ENCODE results near the gene ZDHHC13. TPM values are rescaled to one million over a fixed set of nuclear protein-coding genes. Genes with fewer than 3 reads are reported as not detected.

Gene ZDHHC13
- total RNA-seq, 1 experiment from 2014 or later = 20.9 TPM

- peaks cover 26% of the 10 kb centered on the region for H3K4me1 Mint-ChIP-seq
- ATAC-seq (no peak), DNase-seq (ENCODE audit: low spot score) (no peak)
- TF ChIP-seq IRF1 (CRISPR knock-in tag; IDR thresholded peaks at IDR 0.05) (no peak), CREM (CRISPR knock-in tag; IDR thresholded peaks at IDR 0.05) (no peak), FOXP1 (CRISPR knock-in tag; IDR thresholded peaks at IDR 0.05; ENCODE audit: borderline replicate concordance) (no peak), FOXJ3 (CRISPR knock-in tag; IDR thresholded peaks at IDR 0.05; ENCODE audit: borderline replicate concordance) (no peak), RELA (CRISPR knock-in tag; IDR thresholded peaks at IDR 0.05; ENCODE audit: borderline replicate concordance) (no peak), TCF7 (CRISPR knock-in tag; IDR thresholded peaks at IDR 0.05; ENCODE audit: low read depth) (no peak), ZNF219 (CRISPR knock-in tag; IDR thresholded peaks at IDR 0.05; ENCODE audit: borderline replicate concordance) (no peak), ESRRA (CRISPR knock-in tag; IDR thresholded peaks at IDR 0.05; ENCODE audit: borderline replicate concordance) (no peak), TEAD1 (CRISPR knock-in tag; IDR thresholded peaks at IDR 0.05) (no peak), CBFB (CRISPR knock-in tag; IDR thresholded peaks at IDR 0.05; ENCODE audit: low read depth) (no peak), ZSCAN18 (CRISPR knock-in tag; IDR thresholded peaks at IDR 0.05) (no peak), TEAD4 (CRISPR knock-in tag; IDR thresholded peaks at IDR 0.05) (no peak), ZBTB43 (CRISPR knock-in tag; IDR thresholded peaks at IDR 0.05) (no peak), ZNF317 (CRISPR knock-in tag; IDR thresholded peaks at IDR 0.05; ENCODE audit: borderline replicate concordance, low read depth) (no peak), RORB (CRISPR knock-in tag; IDR thresholded peaks at IDR 0.05) (no peak), KAT7 (CRISPR knock-in tag; IDR thresholded peaks at IDR 0.05; ENCODE audit: borderline replicate concordance) (no peak), ZNF281 (CRISPR knock-in tag; IDR thresholded peaks at IDR 0.05) (no peak)
- no peak overlapping the region for H3K4me3 Mint-ChIP-seq
- no peak overlapping the region for H3K27ac Mint-ChIP-seq
- no peaks in the 10 kb centered on the region for H3K27me3 Mint-ChIP-seq (ENCODE audit: low read depth)
- H3K36me3 Mint-ChIP-seq = no peaks in the 10 kb centered on the region
- ChIA-PET POLR2A (no interaction called here), CTCF (interaction anchor here (0.7 to 2.4 kb wide), 7 partner anchors 12 to 485 kb away, joined by 3 to 17 read pairs (median 5); partner anchors contain the start of genes MRGPRX2 and ZDHHC13)
- peaks cover 8% of the 10 kb centered on the region for H3K9me3 Mint-ChIP-seq
Observed at GRCh38 chr11:19072464-19072863, 44.5 kb upstream of the ZDHHC13 start.

GRCh38 chr11:19073454-19074415, 43.2 kb upstream of the ZDHHC13 start:
- Mint-ChIP-seq H3K4me1 (peaks cover 26% of the 10 kb centered on the region), H3K27me3 (ENCODE audit: low read depth) (no peaks in the 10 kb centered on the region), H3K9me3 (peaks cover 1% of the 10 kb centered on the region; the same call in 1 of the 2 replicates), H3K36me3 (no peaks in the 10 kb centered on the region), H3K4me3 (peak overlapping the region; percentile 18), H3K27ac (peak overlapping the region; percentile 40)
- ChIA-PET CTCF (interaction anchor here (0.7 to 2.4 kb wide), 4 partner anchors 43 to 484 kb away, joined by 3 to 12 read pairs (median 4); partner anchors contain the start of gene ZDHHC13), POLR2A (no interaction called here)
- peak; percentile 56 for ATAC-seq
- DNase-seq (ENCODE audit: low spot score) = peak; percentile 25
- TF ChIP-seq ZBTB43 (CRISPR knock-in tag; IDR thresholded peaks at IDR 0.05) (no peak), MYBL2 (CRISPR knock-in tag; IDR thresholded peaks at IDR 0.05) (no peak), OVOL2 (CRISPR knock-in tag; IDR thresholded peaks at IDR 0.05; ENCODE audit: borderline replicate concordance) (no peak), CREB1 (CRISPR knock-in tag; IDR thresholded peaks at IDR 0.05) (no peak), MAX (CRISPR knock-in tag; IDR thresholded peaks at IDR 0.05) (no peak), ESRRA (CRISPR knock-in tag; IDR thresholded peaks at IDR 0.05; ENCODE audit: borderline replicate concordance) (no peak), JAZF1 (CRISPR knock-in tag; IDR thresholded peaks at IDR 0.05) (no peak), EMX1 (CRISPR knock-in tag; IDR thresholded peaks at IDR 0.05) (no peak), RORB (CRISPR knock-in tag; IDR thresholded peaks at IDR 0.05) (no peak), ZNF121 (CRISPR knock-in tag; IDR thresholded peaks at IDR 0.05) (no peak), SMAD4 (CRISPR knock-in tag; IDR thresholded peaks at IDR 0.05) (no peak), CDX4 (CRISPR knock-in tag; IDR thresholded peaks at IDR 0.05; ENCODE audit: borderline replicate concordance) (no peak)

Measured in WTC11 (cell line).